Astrocyte of the spinal cord (primary cell): ENCODE results near the gene DENND4A.

Experiments
- DNase-seq: peaks from one replicate; pipeline ENCODE4 v3.0.0; 2011; ENCODE audit warnings: low read depth, low spot score
- H3K4me3 ChIP-seq: 2 replicates; pipeline ENCODE4 v1.5.1; 2011; ENCODE audit warnings: low read depth, mild to moderate bottlenecking, low read length, moderate library complexity
- in situ Hi-C: cut with HindIII; loops from 2 replicates; pipeline ENCODE4 v1.10.0; 2017; ENCODE audit warnings: low sequenced_read_pairs
- TF ChIP-seq, protein P1 (sequence below): IDR thresholded peaks from 2 replicates; pipeline ENCODE4 v1.5.1; 2012; ENCODE audit warnings: low read depth, mild to moderate bottlenecking, low read length, inconsistent platforms

DENND4A gene

DNA sequence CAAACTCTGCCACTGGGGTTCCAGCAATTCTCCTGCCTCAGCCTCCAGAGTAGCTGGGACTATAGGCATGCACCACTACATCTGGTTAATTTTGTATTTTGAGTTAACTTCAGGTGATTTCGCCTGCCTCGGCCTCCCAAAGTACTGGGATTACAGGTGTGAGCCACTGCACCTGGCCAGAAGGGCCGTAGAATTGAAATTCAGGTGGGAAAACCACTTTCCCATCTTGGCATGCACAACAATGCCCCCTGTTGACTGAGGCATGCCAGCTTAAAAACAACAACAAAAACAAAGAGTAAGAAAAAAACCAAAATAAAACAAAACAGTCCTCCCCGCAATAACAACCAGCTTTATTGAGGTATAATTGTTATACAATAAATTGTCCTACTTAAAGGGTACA lies 44.6 kb upstream of the DENND4A start:
- DNase-seq, result no peak
- in situ Hi-C loops, result no loop called here
- H3K4me3 ChIP-seq, result no peak overlapping the region
- TF ChIP-seq, protein P1, sequence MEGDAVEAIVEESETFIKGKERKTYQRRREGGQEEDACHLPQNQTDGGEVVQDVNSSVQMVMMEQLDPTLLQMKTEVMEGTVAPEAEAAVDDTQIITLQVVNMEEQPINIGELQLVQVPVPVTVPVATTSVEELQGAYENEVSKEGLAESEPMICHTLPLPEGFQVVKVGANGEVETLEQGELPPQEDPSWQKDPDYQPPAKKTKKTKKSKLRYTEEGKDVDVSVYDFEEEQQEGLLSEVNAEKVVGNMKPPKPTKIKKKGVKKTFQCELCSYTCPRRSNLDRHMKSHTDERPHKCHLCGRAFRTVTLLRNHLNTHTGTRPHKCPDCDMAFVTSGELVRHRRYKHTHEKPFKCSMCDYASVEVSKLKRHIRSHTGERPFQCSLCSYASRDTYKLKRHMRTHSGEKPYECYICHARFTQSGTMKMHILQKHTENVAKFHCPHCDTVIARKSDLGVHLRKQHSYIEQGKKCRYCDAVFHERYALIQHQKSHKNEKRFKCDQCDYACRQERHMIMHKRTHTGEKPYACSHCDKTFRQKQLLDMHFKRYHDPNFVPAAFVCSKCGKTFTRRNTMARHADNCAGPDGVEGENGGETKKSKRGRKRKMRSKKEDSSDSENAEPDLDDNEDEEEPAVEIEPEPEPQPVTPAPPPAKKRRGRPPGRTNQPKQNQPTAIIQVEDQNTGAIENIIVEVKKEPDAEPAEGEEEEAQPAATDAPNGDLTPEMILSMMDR, result no peak

DNA sequence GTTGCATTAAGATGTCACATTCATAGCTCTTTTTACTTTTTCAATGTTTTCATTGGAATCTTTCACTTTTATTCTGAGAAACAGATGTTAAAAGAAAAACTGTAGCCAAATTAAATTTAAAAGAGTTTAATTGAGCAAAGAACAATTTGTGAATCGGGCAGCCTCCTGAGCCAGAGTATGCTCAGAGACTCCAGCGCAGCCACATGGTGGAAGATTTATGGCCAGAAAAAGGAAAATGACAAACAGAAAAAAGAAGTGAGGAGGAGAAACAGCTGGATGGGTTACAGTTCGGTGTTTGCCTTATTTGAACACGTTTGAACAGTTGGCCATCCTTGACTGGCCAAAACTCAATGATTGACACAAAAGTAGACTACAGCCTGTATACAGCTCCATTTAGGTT lies 43.4 kb upstream of the DENND4A start:
- TF ChIP-seq, protein P1, result no peak
- H3K4me3 ChIP-seq, result no peak overlapping the region
- in situ Hi-C loops, result no loop called here
- no peak for DNase-seq

DNA sequence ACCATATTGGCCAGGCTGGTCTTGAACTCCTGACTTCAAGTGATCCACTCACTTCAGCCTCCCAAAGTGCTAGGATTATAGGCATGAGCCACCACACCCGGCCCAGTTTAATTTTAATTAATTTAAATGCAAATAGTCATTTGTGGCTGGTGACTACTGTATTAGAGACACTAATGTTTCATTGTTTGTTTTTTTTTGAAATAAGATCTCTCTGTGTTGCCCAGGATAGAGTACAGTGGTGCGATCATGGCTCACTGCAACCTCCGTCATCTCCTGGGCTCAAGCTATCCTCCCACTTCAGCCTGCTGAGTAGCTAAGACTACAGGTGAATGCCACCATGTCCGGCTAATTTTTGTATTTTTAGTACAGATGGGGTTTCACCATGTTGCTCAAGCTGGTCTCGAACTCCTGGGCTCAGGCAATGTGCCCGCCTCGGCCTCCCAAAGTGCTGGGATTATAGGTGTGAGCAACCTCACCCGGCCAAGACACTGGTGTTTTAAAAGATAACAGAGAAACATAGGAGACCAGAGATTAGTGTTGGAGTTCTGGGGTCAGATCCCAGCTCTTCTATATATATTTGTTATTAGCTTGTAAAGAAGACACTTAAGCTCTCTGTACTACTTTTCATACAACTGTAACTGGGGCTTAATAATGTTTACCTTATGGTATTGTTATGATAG lies 42.6 kb upstream of the DENND4A start:
- no peak overlapping the region for H3K4me3 ChIP-seq
- TF ChIP-seq, protein P1, result no peak
- in situ Hi-C loops, result no loop called here
- no peak for DNase-seq

DNA sequence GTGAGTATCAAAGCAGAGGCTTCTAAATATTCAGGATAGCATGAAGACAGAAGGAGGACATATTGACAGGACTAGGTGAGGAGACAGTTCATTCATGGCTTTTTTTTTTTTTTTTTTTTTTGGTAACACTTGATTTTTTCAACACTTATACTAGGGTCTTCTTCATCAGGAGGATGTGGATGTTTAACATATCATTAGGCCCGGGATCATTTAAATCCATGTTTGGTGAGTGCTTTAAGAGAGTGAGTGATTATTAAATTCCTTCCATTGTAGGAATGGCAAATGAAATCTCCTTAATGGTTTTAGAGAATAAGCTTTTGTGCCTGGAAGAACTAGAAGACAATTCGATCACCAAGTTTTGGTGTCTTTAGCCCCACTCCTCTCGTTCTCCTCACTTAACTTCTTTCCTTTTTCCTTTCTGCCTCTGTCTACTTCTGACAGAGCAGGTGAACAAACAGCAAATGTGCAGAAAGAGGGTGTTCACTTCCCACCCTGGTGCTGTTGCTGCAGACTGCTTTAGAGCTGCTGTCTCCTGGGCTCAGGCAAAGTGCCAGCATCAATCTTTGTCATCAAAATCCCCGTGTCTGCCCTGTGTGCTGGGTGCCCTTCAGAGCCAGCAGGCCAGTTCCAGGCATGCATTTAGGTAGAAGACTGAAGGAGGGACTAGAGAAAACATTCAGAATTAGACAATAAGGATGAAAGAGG lies 41.6 kb upstream of the DENND4A start:
- TF ChIP-seq, protein P1, result no peak
- in situ Hi-C loops, result no loop called here
- no peak for DNase-seq
- no peak overlapping the region for H3K4me3 ChIP-seq

DNA sequence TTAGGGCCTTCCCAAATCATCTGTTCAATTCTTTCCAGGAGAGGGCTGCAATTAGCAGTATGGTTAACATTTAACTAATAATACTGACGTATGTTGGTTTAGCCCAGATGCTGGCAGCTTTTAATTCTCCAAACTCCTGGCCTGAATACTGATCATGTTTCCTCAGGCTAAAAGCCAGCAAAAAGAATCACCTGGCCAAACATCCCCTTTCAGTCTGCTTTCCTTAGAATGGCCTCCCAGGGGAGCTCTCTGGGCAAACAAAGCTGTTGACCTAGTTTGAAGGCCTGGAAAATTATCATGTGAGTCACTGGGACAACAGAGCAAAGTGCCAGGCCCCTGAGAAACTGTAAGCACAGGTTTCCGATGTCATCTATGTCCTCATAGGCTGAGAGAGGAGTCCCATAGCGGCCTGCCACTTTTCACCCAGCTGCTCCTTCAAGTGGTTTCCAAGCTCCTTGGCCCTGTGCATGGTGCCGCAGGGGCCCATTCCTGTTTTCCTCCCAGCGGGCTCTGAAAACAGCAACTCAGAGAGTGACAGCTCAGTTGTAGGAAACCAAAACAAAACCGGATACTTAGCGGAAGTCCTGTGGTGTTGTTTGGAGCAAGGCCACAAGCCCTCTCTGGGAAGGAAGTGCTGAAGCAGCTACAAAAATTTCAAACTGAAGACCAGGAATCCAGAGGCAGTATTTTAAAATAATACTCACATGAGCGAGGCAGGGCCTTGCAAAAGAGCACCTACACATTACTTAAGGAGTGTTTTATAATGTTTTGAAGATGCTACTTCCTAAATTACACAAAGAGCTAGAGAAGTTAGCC lies 40.7 kb upstream of the DENND4A start:
- in situ Hi-C loops, result no loop called here
- TF ChIP-seq, protein P1, result peak; percentile 19
- H3K4me3 ChIP-seq, result no peak overlapping the region
- DNase-seq, result peak; percentile 97

DNA sequence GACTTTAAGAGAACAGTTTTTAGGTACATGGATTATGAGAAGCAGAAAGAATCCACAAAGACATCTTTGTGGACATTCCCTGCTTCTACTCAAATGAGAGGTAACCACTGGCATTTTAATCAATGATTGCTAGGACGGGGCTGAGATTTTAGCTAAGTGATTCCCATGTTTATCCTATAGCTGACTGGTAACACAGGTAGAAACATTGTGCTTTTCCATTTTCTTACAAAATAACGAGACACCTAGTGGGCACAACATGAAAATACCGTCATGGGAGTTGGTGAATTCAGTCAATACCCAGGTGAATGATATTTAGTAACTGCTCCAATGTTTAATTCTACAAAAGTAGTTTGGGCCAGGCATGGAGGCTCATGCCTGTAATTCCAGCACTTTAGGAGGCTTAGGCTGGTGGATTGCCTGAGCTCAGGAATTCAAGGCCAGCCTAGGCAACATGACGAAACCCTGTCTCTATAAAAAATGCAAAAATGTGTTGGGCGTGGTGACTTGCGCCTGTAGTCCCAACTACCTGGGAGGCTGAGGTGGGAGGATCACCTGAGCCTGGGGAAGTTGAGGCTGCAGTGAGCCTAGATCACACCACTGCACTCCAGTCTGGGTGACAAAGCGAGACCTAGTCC lies 37.2 kb upstream of the DENND4A start:
- in situ Hi-C loops, result no loop called here
- TF ChIP-seq, protein P1, result peak; percentile 51
- no peak overlapping the region for H3K4me3 ChIP-seq
- peak; percentile 33 for DNase-seq
